Measurements from ENCODE around the gene PTGDS. TPM values are rescaled to one million over a fixed set of nuclear protein-coding genes. Genes with fewer than 3 reads are reported as not detected.

Gene PTGDS
- total and polyA plus RNA-seq, 10 of the 15 experiments (the other 5 are each of a cell fraction or from before 2014, with no cell fraction given) = not detected

DNA sequence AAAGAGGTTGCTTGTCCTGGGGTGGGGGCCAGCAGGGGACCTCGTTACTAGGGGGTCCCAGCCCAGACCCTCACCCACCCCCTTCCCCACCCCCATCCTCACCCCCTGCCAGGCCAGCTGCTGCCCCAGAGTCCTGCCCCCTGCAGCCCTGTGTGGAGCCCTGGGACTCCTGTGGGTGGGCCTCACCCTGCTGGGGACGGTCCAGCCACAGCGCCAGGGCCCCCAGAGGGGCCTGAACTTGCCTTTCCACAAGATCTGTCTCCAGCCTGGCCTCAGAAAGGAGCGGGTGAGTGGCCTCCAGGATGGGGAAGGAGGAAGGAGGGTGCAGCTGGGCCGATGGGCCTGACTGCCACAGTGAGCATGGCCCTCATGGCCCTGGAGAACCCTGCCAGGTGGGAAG, 7.5 kb upstream of the PTGDS start:
- SMC1A ChIA-PET (ENCODE audit: uncharacterized antibody, unreplicated experiment) = no interaction called here
- in situ Hi-C loops (cut with MboI) = no loop called here
- no peak overlapping the region for H3K4me2 ChIP-seq (ENCODE audit: control insufficient read depth, insufficient read depth)
- RAD21 ChIA-PET (ENCODE audit: unreplicated experiment) = no interaction called here
- H3K27me3 ChIP-seq (replicated peaks in 1 of 2; ENCODE audit: control insufficient read depth in 2 of 2, insufficient read depth in 2 of 2, low read length in 1 of 2) = no peaks in the 10 kb centered on the region
- no peak overlapping the region for H3K27ac ChIP-seq (ENCODE audit: control insufficient read depth, insufficient read depth)
- H2AFZ ChIP-seq (ENCODE audit: control insufficient read depth, low read depth, low read length) = no peak overlapping the region
- 5% methylated on average over 4 of the region's 5 CpGs for WGBS (ENCODE audit: insufficient coverage, insufficient replicate concordance, low lambda C conversion rate, missing lambda C conversion rate)
- H3K4me1 ChIP-seq (ENCODE audit: control insufficient read depth, insufficient read depth, low read length) = peaks cover 7% of the 10 kb centered on the region
- FAIRE-seq (no peak), ATAC-seq (no peak), DNase-seq (ENCODE audit: low read depth, low spot score) (no peak)
- no peaks in the 10 kb centered on the region for H3K79me2 ChIP-seq (ENCODE audit: control insufficient read depth, insufficient read depth, low read length)
- TF ChIP-seq, protein P1, sequence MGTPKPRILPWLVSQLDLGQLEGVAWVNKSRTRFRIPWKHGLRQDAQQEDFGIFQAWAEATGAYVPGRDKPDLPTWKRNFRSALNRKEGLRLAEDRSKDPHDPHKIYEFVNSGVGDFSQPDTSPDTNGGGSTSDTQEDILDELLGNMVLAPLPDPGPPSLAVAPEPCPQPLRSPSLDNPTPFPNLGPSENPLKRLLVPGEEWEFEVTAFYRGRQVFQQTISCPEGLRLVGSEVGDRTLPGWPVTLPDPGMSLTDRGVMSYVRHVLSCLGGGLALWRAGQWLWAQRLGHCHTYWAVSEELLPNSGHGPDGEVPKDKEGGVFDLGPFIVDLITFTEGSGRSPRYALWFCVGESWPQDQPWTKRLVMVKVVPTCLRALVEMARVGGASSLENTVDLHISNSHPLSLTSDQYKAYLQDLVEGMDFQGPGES (IDR thresholded peaks at IDR 0.05) = no peak
- TF ChIP-seq MTA3 (IDR thresholded peaks at IDR 0.05; ENCODE audit: borderline replicate concordance, low read length) (no peak), ESRRA (IDR thresholded peaks at IDR 0.05; ENCODE audit: low read length) (no peak), SMAD5 (IDR thresholded peaks at IDR 0.05; ENCODE audit: low read depth) (no peak), STAT3 (IDR thresholded peaks at IDR 0.05; ENCODE audit: low read depth, low read length) (no peak), SP1 (IDR thresholded peaks at IDR 0.05; ENCODE audit: low read depth, low read length) (no peak), NFIC (IDR thresholded peaks at IDR 0.05; ENCODE audit: low read depth, low read length) (no peak)
- TF ChIP-seq, protein P2, sequence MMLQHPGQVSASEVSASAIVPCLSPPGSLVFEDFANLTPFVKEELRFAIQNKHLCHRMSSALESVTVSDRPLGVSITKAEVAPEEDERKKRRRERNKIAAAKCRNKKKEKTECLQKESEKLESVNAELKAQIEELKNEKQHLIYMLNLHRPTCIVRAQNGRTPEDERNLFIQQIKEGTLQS (IDR thresholded peaks at IDR 0.05; ENCODE audit: borderline replicate concordance, extremely low read depth, low read depth, low read length) = no peak
- TF ChIP-seq, protein P3, sequence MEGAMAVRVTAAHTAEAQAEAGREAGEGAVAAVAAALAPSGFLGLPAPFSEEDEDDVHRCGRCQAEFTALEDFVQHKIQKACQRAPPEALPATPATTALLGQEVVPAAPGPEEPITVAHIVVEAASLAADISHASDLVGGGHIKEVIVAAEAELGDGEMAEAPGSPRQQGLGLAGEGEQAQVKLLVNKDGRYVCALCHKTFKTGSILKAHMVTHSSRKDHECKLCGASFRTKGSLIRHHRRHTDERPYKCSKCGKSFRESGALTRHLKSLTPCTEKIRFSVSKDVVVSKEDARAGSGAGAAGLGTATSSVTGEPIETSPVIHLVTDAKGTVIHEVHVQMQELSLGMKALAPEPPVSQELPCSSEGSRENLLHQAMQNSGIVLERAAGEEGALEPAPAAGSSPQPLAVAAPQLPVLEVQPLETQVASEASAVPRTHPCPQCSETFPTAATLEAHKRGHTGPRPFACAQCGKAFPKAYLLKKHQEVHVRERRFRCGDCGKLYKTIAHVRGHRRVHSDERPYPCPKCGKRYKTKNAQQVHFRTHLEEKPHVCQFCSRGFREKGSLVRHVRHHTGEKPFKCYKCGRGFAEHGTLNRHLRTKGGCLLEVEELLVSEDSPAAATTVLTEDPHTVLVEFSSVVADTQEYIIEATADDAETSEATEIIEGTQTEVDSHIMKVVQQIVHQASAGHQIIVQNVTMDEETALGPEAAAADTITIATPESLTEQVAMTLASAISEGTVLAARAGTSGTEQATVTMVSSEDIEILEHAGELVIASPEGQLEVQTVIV (IDR thresholded peaks at IDR 0.05; ENCODE audit: borderline replicate concordance, partially characterized antibody) = no peak
- TF ChIP-seq, protein P4, sequence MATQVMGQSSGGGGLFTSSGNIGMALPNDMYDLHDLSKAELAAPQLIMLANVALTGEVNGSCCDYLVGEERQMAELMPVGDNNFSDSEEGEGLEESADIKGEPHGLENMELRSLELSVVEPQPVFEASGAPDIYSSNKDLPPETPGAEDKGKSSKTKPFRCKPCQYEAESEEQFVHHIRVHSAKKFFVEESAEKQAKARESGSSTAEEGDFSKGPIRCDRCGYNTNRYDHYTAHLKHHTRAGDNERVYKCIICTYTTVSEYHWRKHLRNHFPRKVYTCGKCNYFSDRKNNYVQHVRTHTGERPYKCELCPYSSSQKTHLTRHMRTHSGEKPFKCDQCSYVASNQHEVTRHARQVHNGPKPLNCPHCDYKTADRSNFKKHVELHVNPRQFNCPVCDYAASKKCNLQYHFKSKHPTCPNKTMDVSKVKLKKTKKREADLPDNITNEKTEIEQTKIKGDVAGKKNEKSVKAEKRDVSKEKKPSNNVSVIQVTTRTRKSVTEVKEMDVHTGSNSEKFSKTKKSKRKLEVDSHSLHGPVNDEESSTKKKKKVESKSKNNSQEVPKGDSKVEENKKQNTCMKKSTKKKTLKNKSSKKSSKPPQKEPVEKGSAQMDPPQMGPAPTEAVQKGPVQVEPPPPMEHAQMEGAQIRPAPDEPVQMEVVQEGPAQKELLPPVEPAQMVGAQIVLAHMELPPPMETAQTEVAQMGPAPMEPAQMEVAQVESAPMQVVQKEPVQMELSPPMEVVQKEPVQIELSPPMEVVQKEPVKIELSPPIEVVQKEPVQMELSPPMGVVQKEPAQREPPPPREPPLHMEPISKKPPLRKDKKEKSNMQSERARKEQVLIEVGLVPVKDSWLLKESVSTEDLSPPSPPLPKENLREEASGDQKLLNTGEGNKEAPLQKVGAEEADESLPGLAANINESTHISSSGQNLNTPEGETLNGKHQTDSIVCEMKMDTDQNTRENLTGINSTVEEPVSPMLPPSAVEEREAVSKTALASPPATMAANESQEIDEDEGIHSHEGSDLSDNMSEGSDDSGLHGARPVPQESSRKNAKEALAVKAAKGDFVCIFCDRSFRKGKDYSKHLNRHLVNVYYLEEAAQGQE (IDR thresholded peaks at IDR 0.05; ENCODE audit: low read depth, low read length) = no peak
- no peaks in the 10 kb centered on the region; the same call in 1 of the 2 replicates for H4K20me1 ChIP-seq (ENCODE audit: control insufficient read depth, insufficient read depth)
- no peaks in the 10 kb centered on the region for H3K9me3 ChIP-seq (replicated peaks; ENCODE audit: control insufficient read depth, insufficient read depth, low read length)
- CTCF ChIA-PET = no interaction called here
- BruUV-seq (replicated peaks) = no TSS peak
- H3K36me3 ChIP-seq (ENCODE audit: control insufficient read depth in 2 of 2, insufficient read depth in 2 of 2, low read length in 1 of 2) = no peaks in the 10 kb centered on the region
- H3K9ac ChIP-seq (ENCODE audit: control insufficient read depth, insufficient read depth, low read length) = no peak overlapping the region
- H3K4me3 ChIP-seq = no peak overlapping the region
- POLR2A ChIA-PET = no interaction called here
- intact Hi-C loops (cut with micrococcal nuclease; ENCODE audit: unreplicated experiment) = no loop called here
